ENCODE measurements around the gene GABBR1.

The GABBR1 gene

GRCh38 chr6:29524044-29524443 lies 108.9 kb downstream of the GABBR1 start:
- TF ChIP-seq CTCF (IDR thresholded peaks at IDR 0.05; ENCODE audit: low read depth, low read length, missing control alignments) = no peak

GRCh38 chr6:29522227-29522626 lies 110.8 kb downstream of the GABBR1 start:
- TF ChIP-seq CTCF (IDR thresholded peaks at IDR 0.05; ENCODE audit: low read depth, low read length, missing control alignments) = no peak
- no peak overlapping the region for H3K4me3 ChIP-seq (ENCODE audit: low read depth, low read length)
- no peak for DNase-seq (ENCODE audit: low read depth)

More at GRCh38 chr6:29524044-29524443, 108.9 kb downstream of the GABBR1 start:
- no peak overlapping the region for H3K4me3 ChIP-seq (ENCODE audit: low read depth, low read length)
- DNase-seq (ENCODE audit: low read depth) = no peak

- DNase-seq (ENCODE audit: low read depth) = no peak
- no peak for TF ChIP-seq CTCF (IDR thresholded peaks at IDR 0.05; ENCODE audit: low read depth, low read length, missing control alignments)
- H3K4me3 ChIP-seq (ENCODE audit: low read depth, low read length) = no peak overlapping the region
Observed at GRCh38 chr6:29521006-29521680, 111.8 kb downstream of the GABBR1 start.

- TF ChIP-seq CTCF (IDR thresholded peaks at IDR 0.05; ENCODE audit: low read depth, low read length, missing control alignments) = no peak
- no peak overlapping the region for H3K4me3 ChIP-seq (ENCODE audit: low read depth, low read length)
- no peak for DNase-seq (ENCODE audit: low read depth)
Observed at GRCh38 chr6:29520232-29520631, 112.8 kb downstream of the GABBR1 start.

- TF ChIP-seq CTCF (IDR thresholded peaks at IDR 0.05; ENCODE audit: low read depth, low read length, missing control alignments) = no peak
Observed at GRCh38 chr6:29519291-29520010, 113.5 kb downstream of the GABBR1 start.

GRCh38 chr6:29517728-29518440 lies 115.1 kb downstream of the GABBR1 start:
- TF ChIP-seq CTCF (IDR thresholded peaks at IDR 0.05; ENCODE audit: low read depth, low read length, missing control alignments) = no peak
- H3K4me3 ChIP-seq (ENCODE audit: low read depth, low read length) = no peak overlapping the region
- DNase-seq (ENCODE audit: low read depth) = no peak

More at GRCh38 chr6:29519291-29520010, 113.5 kb downstream of the GABBR1 start:
- DNase-seq (ENCODE audit: low read depth) = no peak
- no peak overlapping the region for H3K4me3 ChIP-seq (ENCODE audit: low read depth, low read length)
